ENCODE measurements around the gene ZC3H4. TPM values are rescaled to one million over a fixed set of nuclear protein-coding genes. Genes with fewer than 3 reads are reported as not detected.

ZC3H4 gene
- total and polyA plus RNA-seq, 2 donors (not counting 3 experiments of a cell fraction or from before 2014, with no cell fraction given) = 6.2 to 63.9 TPM

DNA sequence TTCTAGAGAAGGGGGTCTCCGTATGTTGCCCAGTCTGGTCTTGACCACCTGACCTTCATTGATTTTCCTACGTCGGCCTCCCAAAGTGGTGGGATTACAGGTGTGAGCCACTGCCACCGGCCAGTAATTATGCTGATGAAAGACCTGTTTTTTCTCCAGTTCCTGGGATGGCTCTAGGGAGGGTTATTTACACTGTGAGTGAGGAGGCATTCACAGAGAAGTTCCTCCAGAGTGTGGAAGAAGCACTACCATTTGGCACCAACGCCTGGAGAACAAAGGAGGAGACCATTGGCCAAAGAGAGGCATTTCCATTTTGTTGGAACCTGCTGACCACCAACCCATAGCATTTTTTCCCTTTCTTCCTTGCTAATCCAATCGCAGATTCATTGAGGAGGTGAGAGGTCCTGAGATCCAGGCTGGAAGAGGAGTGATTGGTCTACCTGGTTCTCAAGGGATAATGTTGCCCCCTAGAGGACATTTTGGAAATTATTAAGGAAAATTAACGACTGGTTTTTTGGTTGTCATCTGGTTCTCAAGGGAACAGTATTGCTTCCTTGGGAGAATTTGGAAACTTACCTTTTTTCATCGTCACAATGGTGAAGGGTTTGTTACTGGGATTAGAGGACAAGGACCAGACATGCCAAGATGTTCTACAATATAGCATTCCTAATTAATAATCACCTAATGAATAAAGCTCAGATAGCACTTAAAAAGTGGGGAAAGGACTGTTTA lies 11.5 kb upstream of the ZC3H4 start:
- ChIA-PET POLR2A (no interaction called here), CTCF (interaction anchor here (0.6 to 3.4 kb wide), 19 partner anchors 9 to 119 kb away, joined by 3 to 110 read pairs (median 6); partner anchors contain the start of gene ZC3H4)
- Histone ChIP-seq H3K4me3 (replicated peaks in 1 of 3; ENCODE audit: insufficient read depth in 1 of 3, low read depth in 1 of 3, low read length in 3 of 3) (no peak overlapping the region), H4K20me1 (replicated peaks; ENCODE audit: control insufficient read depth, extremely low read depth, insufficient read depth, low read length) (no peaks in the 10 kb centered on the region), H3K9ac (replicated peaks; ENCODE audit: extremely low read depth, insufficient read depth, low read length) (no peak overlapping the region), H2AFZ (ENCODE audit: low read depth, low read length) (peak overlapping the region; percentile 25), H3K9me1 (replicated peaks; ENCODE audit: control insufficient read depth, extremely low read depth, insufficient read depth, low read length) (no peaks in the 10 kb centered on the region), H3K4me2 (ENCODE audit: insufficient read depth, low read length) (no peak overlapping the region), H3K9me3 (replicated peaks; ENCODE audit: control insufficient read depth, insufficient read depth, low read length) (no peaks in the 10 kb centered on the region), H3K36me3 (ENCODE audit: control insufficient read depth in 2 of 2, extremely low read depth in 1 of 2, insufficient read depth in 2 of 2, low read length in 2 of 2) (no peaks in the 10 kb centered on the region), H3K27me3 (ENCODE audit: control insufficient read depth in 2 of 2, insufficient read depth in 2 of 2, low read length in 2 of 2) (no peaks in the 10 kb centered on the region), H3K27ac (ENCODE audit: insufficient read depth, low read depth, low read length) (no peak overlapping the region), H3K79me2 (ENCODE audit: control insufficient read depth, insufficient read depth, low read length) (no peaks in the 10 kb centered on the region), H3K4me1 (ENCODE audit: control insufficient read depth, extremely low read depth, insufficient read depth, low read length) (no peaks in the 10 kb centered on the region)
- peak; percentile 74 for DNase-seq (ENCODE audit: low read depth, low spot score)
- intact Hi-C loops (cut with micrococcal nuclease) = loop anchor here (1.0 kb wide), 3 partner anchors 46 to 112 kb away; no protein-coding TSS in a partner anchor
- FAIRE-seq = peak; percentile 86
- dilution Hi-C loops (cut with MboI; ENCODE audit: extremely low pct_ligation_motif_present, low sequenced_read_pairs) = no loop called here
- TF ChIP-seq CTCF (IDR thresholded peaks at IDR 0.05; ENCODE audit: extremely low read depth in 1 of 2, insufficient read depth in 1 of 2, low read depth in 1 of 2, low read length in 2 of 2) (peak; percentile 50 to 53), POLR2AphosphoS5 (IDR thresholded peaks at IDR 0.05; ENCODE audit: insufficient read depth, low read depth, low read length) (no peak), POLR2A (IDR thresholded peaks at IDR 0.05; ENCODE audit: low read depth, low read length) (no peak)
- BruUV-seq (replicated peaks) = no TSS peak

DNA sequence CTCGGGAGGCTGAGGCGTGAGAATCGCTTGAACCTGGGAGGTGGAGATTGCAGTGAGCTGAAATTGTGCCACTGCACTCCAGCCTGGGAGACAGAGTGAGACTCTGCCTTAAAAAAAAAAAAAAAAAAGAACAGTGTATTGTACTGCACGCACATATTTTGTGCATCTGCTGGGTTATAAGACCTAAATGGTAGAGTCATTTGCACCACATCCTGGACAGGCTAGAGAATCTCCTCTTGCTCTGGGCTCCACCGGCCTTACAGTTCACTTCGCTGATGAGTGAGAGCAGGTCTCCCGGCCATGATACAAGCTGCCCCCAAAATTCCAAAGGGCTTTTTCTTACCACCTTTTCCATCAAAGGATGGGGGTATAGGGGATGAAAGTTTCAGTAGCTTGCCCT lies 9.8 kb upstream of the ZC3H4 start:
- no TSS peak for BruUV-seq (replicated peaks)
- DNase-seq (ENCODE audit: low read depth, low spot score) (no peak), FAIRE-seq (no peak)
- TF ChIP-seq JUN (IDR thresholded peaks at IDR 0.05; ENCODE audit: borderline replicate concordance, insufficient read depth, insufficient read length, low read depth) (no peak), MYC (IDR thresholded peaks at IDR 0.05; ENCODE audit: low read depth, low read length) (no peak), POLR2A (IDR thresholded peaks at IDR 0.05; ENCODE audit: low read depth, low read length) (no peak), CTCF (IDR thresholded peaks at IDR 0.05; ENCODE audit: extremely low read depth in 1 of 2, insufficient read depth in 1 of 2, low read depth in 1 of 2, low read length in 2 of 2) (no peak), POLR2AphosphoS5 (IDR thresholded peaks at IDR 0.05; ENCODE audit: insufficient read depth, low read depth, low read length) (no peak), FOS (IDR thresholded peaks at IDR 0.05; ENCODE audit: borderline replicate concordance, insufficient read depth, low read length) (no peak), GATA2 (IDR thresholded peaks at IDR 0.05; ENCODE audit: insufficient read depth, insufficient read length, low read depth, low read length) (no peak), EZH2 (IDR thresholded peaks at IDR 0.05; ENCODE audit: borderline replicate concordance, low read depth, low read length, severe bottlenecking) (no peak)
- TF ChIP-seq, protein P1, sequence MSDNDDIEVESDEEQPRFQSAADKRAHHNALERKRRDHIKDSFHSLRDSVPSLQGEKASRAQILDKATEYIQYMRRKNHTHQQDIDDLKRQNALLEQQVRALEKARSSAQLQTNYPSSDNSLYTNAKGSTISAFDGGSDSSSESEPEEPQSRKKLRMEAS (IDR thresholded peaks at IDR 0.05; ENCODE audit: insufficient read depth, insufficient read length) = no peak
- no peaks in the 10 kb centered on the region for H3K9me1 ChIP-seq (replicated peaks; ENCODE audit: control insufficient read depth, extremely low read depth, insufficient read depth, low read length)
- H2AFZ ChIP-seq (ENCODE audit: low read depth, low read length) = no peak overlapping the region
- ChIA-PET CTCF (interaction anchor here (0.6 to 3.4 kb wide), 9 partner anchors 8 to 121 kb away, joined by 3 to 58 read pairs (median 6); partner anchors contain the start of genes SAE1 and ZC3H4), POLR2A (interaction anchor here (1.7 kb wide), 1 partner anchor 10 kb away, joined by 5 read pairs; the partner anchor contains the start of gene ZC3H4)
- H3K27me3 ChIP-seq (ENCODE audit: control insufficient read depth in 2 of 2, insufficient read depth in 2 of 2, low read length in 2 of 2) = no peaks in the 10 kb centered on the region
- H4K20me1 ChIP-seq (replicated peaks; ENCODE audit: control insufficient read depth, extremely low read depth, insufficient read depth, low read length) = no peaks in the 10 kb centered on the region
- no peak overlapping the region for H3K27ac ChIP-seq (ENCODE audit: insufficient read depth, low read depth, low read length)
- H3K79me2 ChIP-seq (ENCODE audit: control insufficient read depth, insufficient read depth, low read length) = no peaks in the 10 kb centered on the region
- no peak overlapping the region for H3K4me3 ChIP-seq (replicated peaks in 1 of 3; ENCODE audit: insufficient read depth in 1 of 3, low read depth in 1 of 3, low read length in 3 of 3)
- dilution Hi-C loops (cut with MboI; ENCODE audit: extremely low pct_ligation_motif_present, low sequenced_read_pairs) = no loop called here
- no peaks in the 10 kb centered on the region for H3K4me1 ChIP-seq (ENCODE audit: control insufficient read depth, extremely low read depth, insufficient read depth, low read length)
- no peaks in the 10 kb centered on the region for H3K9me3 ChIP-seq (replicated peaks; ENCODE audit: control insufficient read depth, insufficient read depth, low read length)
- H3K4me2 ChIP-seq (ENCODE audit: insufficient read depth, low read length) = no peak overlapping the region
- H3K36me3 ChIP-seq (ENCODE audit: control insufficient read depth in 2 of 2, extremely low read depth in 1 of 2, insufficient read depth in 2 of 2, low read length in 2 of 2) = no peaks in the 10 kb centered on the region
- no peak overlapping the region for H3K9ac ChIP-seq (replicated peaks; ENCODE audit: extremely low read depth, insufficient read depth, low read length)
- intact Hi-C loops (cut with micrococcal nuclease) = no loop called here
